Measurements from ENCODE around the gene SHC3. TPM values are rescaled to one million over a fixed set of nuclear protein-coding genes. Genes with fewer than 3 reads are reported as not detected.

SHC3 gene
- polyA plus RNA-seq, 1 experiment = 1.3 TPM

- H3K27me3 ChIP-seq (ENCODE audit: control insufficient read depth, insufficient read depth, low read length) = peaks cover 4% of the 10 kb centered on the region; the same call in 1 of the 2 replicates
- TF ChIP-seq CTCF (IDR thresholded peaks at IDR 0.05; ENCODE audit: insufficient read depth, low read depth, low read length) = no peak
- ChIA-PET POLR2A (no interaction called here), CTCF (interaction anchor here (0.6 to 1.5 kb wide), 2 partner anchors 8 to 101 kb away, joined by 3 read pairs; no protein-coding TSS in a partner anchor)
- DNase-seq (ENCODE audit: low read depth) = no peak
- no peaks in the 10 kb centered on the region for H3K36me3 ChIP-seq (ENCODE audit: control insufficient read depth, insufficient read depth, low read length)
- H3K4me3 ChIP-seq (ENCODE audit: low read depth, low read length) = peak overlapping the region; percentile 34
Measured at GRCh38 chr9:89179540-89179894, 899 bp upstream of the SHC3 start.

GRCh38 chr9:89178830-89179539 lies 367 bp upstream of the SHC3 start:
- no peaks in the 10 kb centered on the region for H3K36me3 ChIP-seq (ENCODE audit: control insufficient read depth, insufficient read depth, low read length)
- H3K27me3 ChIP-seq (ENCODE audit: control insufficient read depth, insufficient read depth, low read length) = peaks cover 4% of the 10 kb centered on the region; the same call in 1 of the 2 replicates
- DNase-seq (ENCODE audit: low read depth) = no peak
- no peak for TF ChIP-seq CTCF (IDR thresholded peaks at IDR 0.05; ENCODE audit: insufficient read depth, low read depth, low read length)
- peak overlapping the region; percentile 49; the same call in 1 of the 2 replicates for H3K4me3 ChIP-seq (ENCODE audit: low read depth, low read length)
- ChIA-PET POLR2A (no interaction called here), CTCF (interaction anchor here (1.5 kb wide), 1 partner anchor 9 kb away, joined by 3 read pairs; no protein-coding TSS in a partner anchor)

GRCh38 chr9:89177012-89177943 lies 1.3 kb downstream of the SHC3 start:
- peak overlapping the region; percentile 49 for H3K4me3 ChIP-seq (ENCODE audit: low read depth, low read length)
- no peak for DNase-seq (ENCODE audit: low read depth)
- ChIA-PET POLR2A (no interaction called here), CTCF (no interaction called here)
- no peaks in the 10 kb centered on the region for H3K36me3 ChIP-seq (ENCODE audit: control insufficient read depth, insufficient read depth, low read length)
- TF ChIP-seq CTCF (IDR thresholded peaks at IDR 0.05; ENCODE audit: insufficient read depth, low read depth, low read length) = no peak
- H3K27me3 ChIP-seq (ENCODE audit: control insufficient read depth, insufficient read depth, low read length) = peaks cover 4% of the 10 kb centered on the region; the same call in 1 of the 2 replicates

GRCh38 chr9:89175828-89176261 lies 2.8 kb downstream of the SHC3 start:
- POLR2A ChIA-PET = no interaction called here
- CTCF ChIA-PET = no interaction called here

More at GRCh38 chr9:89175828-89176261, 2.8 kb downstream of the SHC3 start:
- H3K27me3 ChIP-seq (ENCODE audit: control insufficient read depth, insufficient read depth, low read length) = peaks cover 4% of the 10 kb centered on the region; the same call in 1 of the 2 replicates
- H3K4me3 ChIP-seq (ENCODE audit: low read depth, low read length) = peak overlapping the region; percentile 10
- no peak for DNase-seq (ENCODE audit: low read depth)
- no peaks in the 10 kb centered on the region for H3K36me3 ChIP-seq (ENCODE audit: control insufficient read depth, insufficient read depth, low read length)
- no peak; the same call in 1 of the 2 replicates for TF ChIP-seq CTCF (IDR thresholded peaks at IDR 0.05; ENCODE audit: insufficient read depth, low read depth, low read length)

Data from BJ (cell line).